K562 (cell line): ENCODE measurements around the gene PAF1. TPM values are rescaled to one million over a fixed set of nuclear protein-coding genes. Genes with fewer than 3 reads are reported as not detected.
A peak's percentile ranks its signal among the peaks of the same experiment; 100 is the strongest.

Experiments used
- ARNT ChIP-seq, 2 experiments: fragments of 450-650 bp; IDR thresholded peaks; 2 replicates each; pipeline ENCODE4 v1.6.1; 2016; ENCODE audit warnings: mild to moderate bottlenecking in 1 of 2
- CREB1 ChIP-seq, 2 experiments: sonication (generic) in 1 of 2; formaldehyde crosslinking in 1 of 2; IDR thresholded peaks; 2 replicates each; pipeline versions ENCODE4 v1.6.1 to v1.8.0; 2012 to 2022; ENCODE audit warnings: inconsistent platforms in 1 of 2, mild to moderate bottlenecking in 1 of 2, missing genetic modification reagents in 1 of 2, moderate library complexity in 1 of 2
- CTCF ChIP-seq, 3 experiments: IDR thresholded peaks in 2 of 3; conservative IDR thresholded peaks in 1 of 3; 2 replicates each; pipeline ENCODE4 v1.5.1; 2011 to 2012; ENCODE audit warnings: low read length in 3 of 3, mild to moderate bottlenecking in 3 of 3, control low read depth in 2 of 3, improper control_type of control experiment in 1 of 3, inconsistent platforms in 1 of 3, low read depth in 1 of 3, mixed read lengths in 1 of 3, moderate library complexity in 1 of 3; ENCODE audit not compliant: insufficient read depth in 2 of 3
- FOXK2 ChIP-seq, 2 experiments: fragments of 450-650 bp; IDR thresholded peaks in 1 of 2; conservative IDR thresholded peaks in 1 of 2; 2 replicates each; pipeline ENCODE4 v1.6.1; 2016; ENCODE audit warnings: low read depth in 2 of 2, mild to moderate bottlenecking in 1 of 2
- GABPB1 ChIP-seq: sonication (generic); formaldehyde crosslinking; IDR thresholded peaks from 2 replicates; pipeline ENCODE4 v1.8.0; 2022; ENCODE audit warnings: mild to moderate bottlenecking, missing genetic modification reagents
- JUND ChIP-seq, 2 experiments: IDR thresholded peaks; 2 replicates in 1 of 2; 3 replicates in 1 of 2; pipeline ENCODE4 v1.6.1; 2011; ENCODE audit warnings: borderline replicate concordance in 2 of 2, low read depth in 2 of 2, low read length in 2 of 2, improper control_type of control experiment in 1 of 2, missing biosample characterization in 1 of 2, missing genetic modification characterization in 1 of 2, missing genetic modification reagents in 1 of 2
- KHSRP ChIP-seq: fragments of 450-650 bp; IDR thresholded peaks from 2 replicates; pipeline ENCODE4 v1.6.1; 2017
- MTA1 ChIP-seq: fragments of 450-650 bp; IDR thresholded peaks from 2 replicates; pipeline ENCODE4 v1.6.1; 2017; ENCODE audit warnings: borderline replicate concordance
- MYNN ChIP-seq, 2 experiments: sonication (generic); formaldehyde crosslinking in 1 of 2; IDR thresholded peaks; 2 replicates each; pipeline versions ENCODE4 v1.5.0 to v1.6.1; 2016 to 2020; ENCODE audit warnings: antibody characterized with exemption in 1 of 2, missing genetic modification reagents in 1 of 2
- NCOR1 ChIP-seq: fragments of 450-650 bp; IDR thresholded peaks from 2 replicates; pipeline ENCODE4 v1.6.1; 2016; ENCODE audit warnings: mild to moderate bottlenecking, moderate library complexity
- NFE2L1 ChIP-seq: fragments of 450-650 bp; IDR thresholded peaks from 2 replicates; pipeline ENCODE4 v1.6.1; 2016; ENCODE audit warnings: missing genetic modification characterization, low read depth, mild to moderate bottlenecking, missing compliant biosample characterization, moderate library complexity, borderline replicate concordance
- NFYB ChIP-seq: IDR thresholded peaks from 2 replicates; pipeline ENCODE4 v1.6.1; 2011; ENCODE audit warnings: mild to moderate bottlenecking, moderate library complexity; ENCODE audit not compliant: insufficient read length; ENCODE audit errors: extremely low read depth
- NR2C1 ChIP-seq, 2 experiments: fragments of 450-650 bp; IDR thresholded peaks; 2 replicates each; pipeline ENCODE4 v1.6.1; 2017; ENCODE audit warnings: mild to moderate bottlenecking in 2 of 2, antibody characterized with exemption in 1 of 2, inconsistent platforms in 1 of 2, missing compliant biosample characterization in 1 of 2, missing genetic modification characterization in 1 of 2
- POLR3A ChIP-seq: IDR thresholded peaks from 2 replicates; pipeline ENCODE4 v1.6.1; 2011; ENCODE audit warnings: borderline replicate concordance, mild to moderate bottlenecking, moderate library complexity; ENCODE audit not compliant: insufficient read length, insufficient read depth; ENCODE audit errors: extremely low read depth
- POLR3G ChIP-seq: IDR thresholded peaks from 2 replicates; pipeline ENCODE4 v1.6.1; 2011; ENCODE audit not compliant: insufficient read length, insufficient replicate concordance; ENCODE audit errors: extremely low read depth
- RAD21 ChIP-seq, 2 experiments: fragments of 250-450 bp in 1 of 2; fragments of 450-650 bp in 1 of 2; sonication (Bioruptor Pico) in 1 of 2; formaldehyde crosslinking in 1 of 2; IDR thresholded peaks in 1 of 2; conservative IDR thresholded peaks in 1 of 2; 2 replicates each; pipeline versions ENCODE4 v1.4.0 to v1.8.0; 2020 to 2022; ENCODE audit warnings: mild to moderate bottlenecking in 2 of 2, moderate library complexity in 1 of 2
- SMARCA5 ChIP-seq: fragments of 450-650 bp; IDR thresholded peaks from 2 replicates; pipeline ENCODE4 v1.6.1; 2016
- SOX6 ChIP-seq: fragments of 450-650 bp; IDR thresholded peaks from 2 replicates; pipeline ENCODE4 v1.6.1; 2014; ENCODE audit warnings: mild to moderate bottlenecking
- TRIM28 ChIP-seq: fragments of 450-650 bp; IDR thresholded peaks from 2 replicates; pipeline ENCODE4 v1.6.1; 2017
- XRCC3 ChIP-seq: fragments of 450-650 bp; IDR thresholded peaks from 2 replicates; pipeline ENCODE4 v1.6.1; 2017; ENCODE audit warnings: mild to moderate bottlenecking, moderate library complexity
- ZBED1 ChIP-seq: IDR thresholded peaks from 2 replicates; pipeline ENCODE4 v1.6.1; 2014
- ZBTB7A ChIP-seq: IDR thresholded peaks from 2 replicates; pipeline ENCODE4 v1.6.1; 2011; ENCODE audit warnings: low read depth, mild to moderate bottlenecking, low read length, moderate library complexity, borderline replicate concordance; ENCODE audit not compliant: control insufficient read depth
- ZBTB8A ChIP-seq: fragments of 450-650 bp; IDR thresholded peaks from 2 replicates; pipeline ENCODE4 v1.6.1; 2018; ENCODE audit warnings: mild to moderate bottlenecking, moderate library complexity; ENCODE audit not compliant: partially characterized antibody
- ZC3H11A ChIP-seq: IDR thresholded peaks from 2 replicates; pipeline ENCODE4 v1.6.1; 2012; ENCODE audit warnings: low read depth, low read length, improper control_type of control experiment
- ZFP1 ChIP-seq: fragments of 450-650 bp; formaldehyde crosslinking; IDR thresholded peaks from 2 replicates; pipeline ENCODE4 v1.4.0; 2020; ENCODE audit warnings: mild to moderate bottlenecking, mixed read lengths
- ZFP91 ChIP-seq: sonication (generic); formaldehyde crosslinking; IDR thresholded peaks from 2 replicates; pipeline ENCODE4 v1.8.0; 2022; ENCODE audit warnings: mild to moderate bottlenecking, missing genetic modification reagents
- ZNF431 ChIP-seq: sonication (generic); formaldehyde crosslinking; IDR thresholded peaks from 2 replicates; pipeline ENCODE4 v1.8.0; 2022; ENCODE audit warnings: mild to moderate bottlenecking, missing genetic modification reagents
- ZNF583 ChIP-seq: fragments of 250-450 bp; sonication (Bioruptor Pico); IDR thresholded peaks from 2 replicates; pipeline ENCODE4 v1.4.0; 2020
- ZZZ3 ChIP-seq: fragments of 450-650 bp; IDR thresholded peaks from 2 replicates; pipeline ENCODE4 v1.6.1; 2016; ENCODE audit warnings: antibody characterized with exemption, mild to moderate bottlenecking, moderate library complexity
- polyA plus RNA-seq, 8 experiments: library from polyadenylated mRNA; depleted of rRNA in 4 of 8; stranded (reverse) in 5 of 8; unstranded in 3 of 8; fragments of >200 nt; fragmentation: Nextera tagmentation in 2 of 8; fragmentation: Illumina TruSeq in 1 of 8; extraction: Ambion mirVana in 2 of 8; extraction: Trizol in 1 of 8; gene quantifications; 2 replicates each; pipeline versions ENCODE4 v1.2.1 to v1.2.3, GENCODE V29; 2011 to 2014; ENCODE audit warnings: inconsistent platforms in 1 of 8, missing spikeins in 1 of 8
- total RNA-seq, 7 experiments: library from RNA; depleted of rRNA in 6 of 7; stranded (reverse); fragments of >200 nt in 6 of 7; fragmentation: Illumina TruSeq in 2 of 7; extraction: Trizol in 2 of 7; gene quantifications; 2 replicates each; pipeline versions ENCODE4 v1.2.1 to v1.2.3, GENCODE V29; 2011 to 2021; ENCODE audit warnings: low replicate concordance in 1 of 7

PAF1 gene
- total and polyA plus RNA-seq, 9 of the 15 experiments (the other 6 are each of a cell fraction or from before 2014, with no cell fraction given): 1.5 to 45.0 (median 33.8) TPM

GRCh38 chr19:39411832-39412099 lies 20.9 kb upstream of the PAF1 start (continued):
- TF ChIP-seq CTCF (IDR thresholded peaks at IDR 0.05 in 2 of 3, conservative IDR thresholded peaks at IDR 0.05 in 1 of 3; ENCODE audit: insufficient read depth in 2 of 3, low read depth in 1 of 3, low read length in 3 of 3) (peak; percentile 86 to 97 (median 95)), NFYB (no peak), SOX6 (no peak), POLR3A (no peak), CREB1 (IDR thresholded peaks at IDR 0.05) (no peak), CREB1 (CRISPR knock-in tag; IDR thresholded peaks at IDR 0.05) (no peak), RAD21 (CRISPR knock-in tag; conservative IDR thresholded peaks at IDR 0.05 in 1 of 2, IDR thresholded peaks at IDR 0.05 in 1 of 2) (peak; percentile 99), NR2C1 (IDR thresholded peaks at IDR 0.05) (0 out of 2 replicates have a peak, but pooled peaks have one; percentile 26), NR2C1 (tag; IDR thresholded peaks at IDR 0.05) (no peak), POLR3G (no peak), ZC3H11A (no peak), NFE2L1 (tag) (no peak), MYNN (IDR thresholded peaks at IDR 0.05) (no peak), MYNN (CRISPR knock-in tag; IDR thresholded peaks at IDR 0.05) (no peak), ZFP1 (no peak), ZZZ3 (no peak), XRCC3 (no peak), FOXK2 (conservative IDR thresholded peaks at IDR 0.05 in 1 of 2, IDR thresholded peaks at IDR 0.05 in 1 of 2; ENCODE audit: low read depth in 2 of 2) (no peak), ZBTB7A (no peak), MTA1 (no peak), ARNT (IDR thresholded peaks at IDR 0.05) (no peak; a peak in 1 of 4 replicates), ZNF431 (CRISPR knock-in tag) (peak; percentile 15; the same call in 1 of the 2 replicates), TRIM28 (0 out of 2 replicates have a peak, but pooled peaks have one; percentile 34), KHSRP (no peak), NCOR1 (no peak), GABPB1 (no peak), JUND (IDR thresholded peaks at IDR 0.05; ENCODE audit: borderline replicate concordance, low read depth, low read length) (no peak), JUND (tag; IDR thresholded peaks at IDR 0.05; ENCODE audit: borderline replicate concordance, low read depth, low read length) (no peak; the same call in 2 of the 3 replicates), SMARCA5 (no peak), ZBED1 (no peak), ZNF583 (CRISPR knock-in tag) (no peak), ZFP91 (CRISPR knock-in tag) (no peak), ZBTB8A (no peak)
